Retinal pigment epithelial cell (primary cell): ENCODE data around the gene DNAI2.

Experiments
- DNase-seq: peaks from one replicate; pipeline ENCODE4 v3.0.0-alpha.2; 2010; ENCODE audit warnings: low read depth
- H3K4me3 ChIP-seq: 2 replicates; pipeline ENCODE4 v1.5.1; 2011; ENCODE audit warnings: mild to moderate bottlenecking, low read length, control low read depth, moderate library complexity
- CTCF ChIP-seq: conservative IDR thresholded peaks from 2 replicates; pipeline ENCODE4 v1.5.1; 2011; ENCODE audit warnings: low read depth, low read length, control low read depth, inconsistent platforms

The DNAI2 gene

GRCh38 chr17:74336307-74336706 is 62.3 kb downstream of the DNAI2 start:
- DNase-seq = no peak
- no peak overlapping the region for H3K4me3 ChIP-seq

GRCh38 chr17:74337834-74338500 is 63.9 kb downstream of the DNAI2 start:
- no peak for TF ChIP-seq CTCF
- no peak overlapping the region for H3K4me3 ChIP-seq
- DNase-seq = no peak

More at GRCh38 chr17:74336307-74336706, 62.3 kb downstream of the DNAI2 start:
- no peak for TF ChIP-seq CTCF

GRCh38 chr17:74339537-74340195 is 65.6 kb downstream of the DNAI2 start:
- TF ChIP-seq CTCF = no peak
- DNase-seq = no peak
- H3K4me3 ChIP-seq = no peak overlapping the region

- no peak for DNase-seq
- TF ChIP-seq CTCF = no peak
- no peak overlapping the region for H3K4me3 ChIP-seq
Observed at GRCh38 chr17:74340470-74341023, 66.5 kb downstream of the DNAI2 start.

GRCh38 chr17:74342224-74342623 is 68.2 kb downstream of the DNAI2 start:
- no peak for TF ChIP-seq CTCF
- DNase-seq = no peak
- H3K4me3 ChIP-seq = no peak overlapping the region

GRCh38 chr17:74343121-74343520 is 69.1 kb downstream of the DNAI2 start:
- DNase-seq = no peak
- TF ChIP-seq CTCF = no peak
- H3K4me3 ChIP-seq = no peak overlapping the region
